Osteocyte (in vitro differentiated cells): ENCODE results near the gene VPS4B. TPM values are rescaled to one million over a fixed set of nuclear protein-coding genes. Genes with fewer than 3 reads are reported as not detected.

Experiments used
- DNase-seq: peaks from one replicate; pipeline ENCODE4 v3.0.0; 2021; ENCODE audit warnings: mixed read lengths; ENCODE audit not compliant: unreplicated experiment; ENCODE audit errors: extremely low spot score
- H3K27ac Mint-ChIP-seq: one replicate; pipeline ENCODE4 v1.8.0; 2021; ENCODE audit warnings: mild to moderate bottlenecking, mixed read lengths; ENCODE audit not compliant: unreplicated experiment
- H3K27me3 Mint-ChIP-seq: one replicate; pipeline ENCODE4 v1.8.0; 2021; ENCODE audit warnings: mixed read lengths; ENCODE audit not compliant: unreplicated experiment
- H3K36me3 Mint-ChIP-seq: one replicate; pipeline ENCODE4 v1.8.0; 2021; ENCODE audit warnings: mixed read lengths; ENCODE audit not compliant: unreplicated experiment
- H3K4me1 Mint-ChIP-seq: one replicate; pipeline ENCODE4 v1.8.0; 2021; ENCODE audit warnings: mixed read lengths; ENCODE audit not compliant: unreplicated experiment
- H3K4me3 Mint-ChIP-seq: one replicate; pipeline ENCODE4 v1.8.0; 2021; ENCODE audit warnings: mild to moderate bottlenecking, moderate library complexity, mixed read lengths; ENCODE audit not compliant: unreplicated experiment
- H3K9me3 Mint-ChIP-seq: one replicate; pipeline ENCODE4 v1.8.0; 2021; ENCODE audit warnings: mixed read lengths; ENCODE audit not compliant: unreplicated experiment
- CTCF ChIP-seq: fragments of 200-600 bp; sonication (generic); IDR thresholded peaks from 2 replicates; pipeline ENCODE4 v1.5.0; 2021; ENCODE audit warnings: antibody characterized with exemption, mild to moderate bottlenecking, moderate library complexity
- long read RNA-seq: library from polyadenylated mRNA; unstranded; transcript quantifications from one replicate; pipeline ENCODE4 v2.0.0, GENCODE V29; 2021
- total RNA-seq: library from RNA; stranded (reverse); gene quantifications from 2 replicates; pipeline ENCODE4 v1.2.1, GENCODE V29; 2021

VPS4B gene
- 59.1 and 64.5 TPM in 2 replicates for total RNA-seq
- long read RNA-seq, transcript VPS4B-201 (11 exons, 3,324 nt) = major isoform, 234 of 262 reads
- long read RNA-seq, partial matches to known transcripts = 13 of 262 reads
- long read RNA-seq, other reads (novel, unspliced or antisense) = 14 of 262 reads

- peak; percentile 100 for DNase-seq
- Mint-ChIP-seq H3K36me3 (peaks cover 3% of the 10 kb centered on the region), H3K27ac (peak within 1 kb of the TSS; percentile 99), H3K27me3 (peaks cover 3% of the 10 kb centered on the region), H3K9me3 (no peaks in the 10 kb centered on the region), H3K4me1 (peaks cover 27% of the 10 kb centered on the region), H3K4me3 (peak within 1 kb of the TSS; percentile 98)
- no peak for TF ChIP-seq CTCF
Measured at GRCh38 chr18:63422087-63422863, at the start of gene VPS4B. TSS of gene VPS4B (minus strand) at chr18:63422476. CDS start at chr18:63422259, 217 bp downstream.

GRCh38 chr18:63470751-63471150 is 48.5 kb upstream of the VPS4B start:
- Mint-ChIP-seq H3K36me3 (no peaks in the 10 kb centered on the region), H3K27ac (no peak overlapping the region), H3K4me1 (peaks cover 2% of the 10 kb centered on the region), H3K4me3 (no peak overlapping the region), H3K27me3 (no peaks in the 10 kb centered on the region), H3K9me3 (no peaks in the 10 kb centered on the region)
- no peak for DNase-seq
- TF ChIP-seq CTCF = no peak

GRCh38 chr18:63468575-63468974 is 46.3 kb upstream of the VPS4B start:
- no peak overlapping the region for H3K27ac Mint-ChIP-seq
- H3K9me3 Mint-ChIP-seq = no peaks in the 10 kb centered on the region
- no peaks in the 10 kb centered on the region for H3K27me3 Mint-ChIP-seq
- no peak for TF ChIP-seq CTCF
- no peak overlapping the region for H3K4me3 Mint-ChIP-seq
- H3K4me1 Mint-ChIP-seq = peaks cover 2% of the 10 kb centered on the region
- DNase-seq = no peak
- H3K36me3 Mint-ChIP-seq = no peaks in the 10 kb centered on the region

GRCh38 chr18:63467699-63468098 is 45.4 kb upstream of the VPS4B start:
- H3K9me3 Mint-ChIP-seq = no peaks in the 10 kb centered on the region
- no peak for TF ChIP-seq CTCF
- no peaks in the 10 kb centered on the region for H3K36me3 Mint-ChIP-seq
- H3K4me3 Mint-ChIP-seq = no peak overlapping the region
- H3K27me3 Mint-ChIP-seq = no peaks in the 10 kb centered on the region
- peaks cover 2% of the 10 kb centered on the region for H3K4me1 Mint-ChIP-seq
- H3K27ac Mint-ChIP-seq = no peak overlapping the region
- no peak for DNase-seq

GRCh38 chr18:63465059-63465458 is 42.8 kb upstream of the VPS4B start:
- Mint-ChIP-seq H3K9me3 (no peaks in the 10 kb centered on the region), H3K4me3 (no peak overlapping the region), H3K36me3 (no peaks in the 10 kb centered on the region), H3K27me3 (no peaks in the 10 kb centered on the region), H3K27ac (no peak overlapping the region), H3K4me1 (no peaks in the 10 kb centered on the region)
- DNase-seq = no peak
- no peak for TF ChIP-seq CTCF
